Thymus (tissue), 11 donors: ENCODE data around the gene AGPAT4. TPM values are rescaled to one million over a fixed set of nuclear protein-coding genes. Genes with fewer than 3 reads are reported as not detected.

Source experiments
- DNase-seq, 9 donors: peaks; one replicate each; pipeline ENCODE4 v3.0.0-alpha.2; 2013; ENCODE audit warnings: low spot score in 9 of 9, low read depth in 6 of 9, missing footprints in 1 of 9
- H3K27ac ChIP-seq, 2 donors: one replicate each; pipeline ENCODE4 v1.5.1; 2013; ENCODE audit warnings: control low read depth in 1 of 2, low read depth in 1 of 2, low read length in 1 of 2, mild to moderate bottlenecking in 1 of 2, moderate library complexity in 1 of 2
- H3K27me3 ChIP-seq, 2 donors: one replicate each; pipeline ENCODE4 v1.5.1; 2013; ENCODE audit warnings: low read length in 1 of 2; ENCODE audit not compliant: control insufficient read depth in 2 of 2, insufficient read depth in 1 of 2
- H3K36me3 ChIP-seq, 2 donors: one replicate each; pipeline ENCODE4 v1.5.1; 2013; ENCODE audit warnings: low read length in 1 of 2, mild to moderate bottlenecking in 1 of 2, moderate library complexity in 1 of 2; ENCODE audit not compliant: control insufficient read depth in 2 of 2, insufficient read depth in 2 of 2
- H3K4me1 ChIP-seq, 2 donors: one replicate each; pipeline ENCODE4 v1.5.1; 2013; ENCODE audit warnings: low read length in 2 of 2; ENCODE audit not compliant: control insufficient read depth in 2 of 2, insufficient read depth in 2 of 2
- H3K4me3 ChIP-seq, 2 donors: one replicate each; pipeline ENCODE4 v1.5.1; 2013; ENCODE audit warnings: low read length in 2 of 2, control low read depth in 1 of 2, mild to moderate bottlenecking in 1 of 2
- H3K9me3 ChIP-seq, 2 donors: one replicate each; pipeline ENCODE4 v1.5.1; 2013; ENCODE audit warnings: low read length in 1 of 2, mild to moderate bottlenecking in 1 of 2; ENCODE audit not compliant: control insufficient read depth in 2 of 2, insufficient read depth in 1 of 2
- WGBS: extraction: QIAGEN DNeasy Blood & Tissue Kit; methylation state at CpG from one replicate; pipeline ENCODE4 v1.1.7; 2013; 5-methylcytosine and 5-hydroxymethylcytosine counted together
- polyA plus RNA-seq: library from polyadenylated mRNA; stranded (reverse); fragments of 200-250 nt; gene quantifications from one replicate; pipeline ENCODE4 v1.2.3, GENCODE V29; 2013
- total RNA-seq: library from RNA; stranded (reverse); fragments of 120-200 nt; gene quantifications from one replicate; pipeline ENCODE4 v1.2.4, GENCODE V29; 2013
- donor health status: healthy.

AGPAT4 gene
- total and polyA plus RNA-seq, 2 donors: 2.7 to 2.9 TPM

DNA sequence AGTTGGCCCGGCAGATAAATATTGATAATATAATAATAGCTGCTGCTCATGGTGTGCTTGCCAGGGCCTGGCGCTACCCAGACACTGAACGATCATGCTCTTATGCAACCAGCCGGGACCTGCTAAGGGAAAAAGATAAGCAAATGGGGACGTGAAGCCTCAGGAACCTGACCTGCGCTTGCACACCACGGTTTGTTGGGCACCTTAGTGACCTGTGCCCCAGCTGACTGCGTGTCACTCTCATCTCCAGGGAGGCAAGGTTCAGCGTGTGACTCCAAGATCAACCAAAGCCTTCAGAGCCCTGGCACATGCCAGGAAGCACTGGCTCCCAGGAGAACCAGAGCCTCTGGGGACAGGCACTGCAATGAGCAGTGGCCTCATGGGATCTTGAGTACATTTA lies 111.1 kb downstream of the AGPAT4 start:
- WGBS: 97% methylated on average over 9 of the region's 9 CpGs
- DNase-seq: no peak
- Histone ChIP-seq H3K4me3 (no peak overlapping the region), H3K4me1 (no peaks in the 10 kb centered on the region), H3K36me3 (no peaks in the 10 kb centered on the region), H3K27ac (no peak overlapping the region), H3K9me3 (no peaks in the 10 kb centered on the region), H3K27me3 (no peaks in the 10 kb centered on the region)

DNA sequence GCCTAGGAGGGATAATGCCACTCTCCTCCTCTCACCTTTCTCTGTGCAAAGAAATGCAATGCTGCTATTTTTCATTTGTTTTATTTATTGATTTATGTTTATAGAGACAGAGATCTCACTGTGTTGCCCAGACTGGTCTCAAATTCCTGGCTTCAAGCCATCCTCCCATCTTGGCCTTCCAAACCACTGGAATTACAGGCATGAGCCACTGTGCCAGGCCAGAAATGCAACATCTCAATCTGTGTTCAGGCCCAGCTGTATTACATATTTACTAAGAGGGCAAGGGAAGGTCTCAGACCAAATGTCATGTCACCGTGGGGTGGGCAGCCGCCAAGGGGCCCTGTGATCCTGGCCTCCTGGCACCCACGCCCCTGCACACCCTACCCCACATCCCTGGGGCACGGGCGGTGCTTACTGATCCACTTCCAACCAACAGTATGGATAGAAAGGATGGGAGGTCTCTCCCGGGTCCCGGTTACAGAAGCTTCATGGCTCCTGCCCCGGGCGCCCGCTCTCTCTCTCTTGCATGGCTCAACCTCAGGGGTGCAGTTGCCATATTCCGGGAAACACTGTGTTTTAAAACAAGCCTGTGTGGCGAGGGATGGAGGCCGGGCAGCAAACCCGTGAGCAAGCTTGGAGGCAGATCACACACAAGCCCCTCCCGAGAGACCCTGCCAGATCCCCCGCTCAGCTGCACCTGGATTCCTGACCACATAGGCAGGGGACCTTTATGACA lies 111.8 kb downstream of the AGPAT4 start:
- 98% methylated on average over 16 of the region's 16 CpGs for WGBS
- no peak overlapping the region for H3K27ac ChIP-seq
- H3K4me1 ChIP-seq: no peaks in the 10 kb centered on the region
- no peaks in the 10 kb centered on the region for H3K27me3 ChIP-seq
- H3K9me3 ChIP-seq: no peaks in the 10 kb centered on the region
- no peaks in the 10 kb centered on the region for H3K36me3 ChIP-seq
- no peak overlapping the region for H3K4me3 ChIP-seq
- DNase-seq: no peak

DNA sequence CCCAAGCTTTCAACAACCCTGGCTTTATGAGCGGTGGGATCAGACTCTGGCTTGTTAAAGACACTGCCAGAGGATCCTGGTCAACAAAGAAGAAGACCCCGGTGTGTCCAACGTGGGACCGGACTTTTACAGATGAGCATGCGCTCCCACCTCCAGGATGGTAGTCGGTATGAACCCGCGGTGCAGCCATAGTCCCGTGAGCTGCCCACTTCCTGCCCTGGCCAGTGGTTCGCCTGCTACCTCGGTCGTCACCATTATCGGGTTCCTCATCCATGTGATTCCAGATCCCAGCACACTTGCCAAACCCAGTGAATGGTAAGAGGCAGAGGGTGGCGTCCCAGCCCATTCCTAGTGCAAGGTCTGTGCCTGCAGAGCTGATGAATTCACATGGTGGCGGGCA lies 112.7 kb downstream of the AGPAT4 start:
- H3K27me3 ChIP-seq: no peaks in the 10 kb centered on the region
- DNase-seq: no peak
- WGBS: 97% methylated on average over 15 of the region's 15 CpGs
- no peaks in the 10 kb centered on the region for H3K36me3 ChIP-seq
- H3K4me1 ChIP-seq: no peaks in the 10 kb centered on the region
- no peak overlapping the region for H3K4me3 ChIP-seq
- no peaks in the 10 kb centered on the region for H3K9me3 ChIP-seq
- H3K27ac ChIP-seq: no peak overlapping the region

DNA sequence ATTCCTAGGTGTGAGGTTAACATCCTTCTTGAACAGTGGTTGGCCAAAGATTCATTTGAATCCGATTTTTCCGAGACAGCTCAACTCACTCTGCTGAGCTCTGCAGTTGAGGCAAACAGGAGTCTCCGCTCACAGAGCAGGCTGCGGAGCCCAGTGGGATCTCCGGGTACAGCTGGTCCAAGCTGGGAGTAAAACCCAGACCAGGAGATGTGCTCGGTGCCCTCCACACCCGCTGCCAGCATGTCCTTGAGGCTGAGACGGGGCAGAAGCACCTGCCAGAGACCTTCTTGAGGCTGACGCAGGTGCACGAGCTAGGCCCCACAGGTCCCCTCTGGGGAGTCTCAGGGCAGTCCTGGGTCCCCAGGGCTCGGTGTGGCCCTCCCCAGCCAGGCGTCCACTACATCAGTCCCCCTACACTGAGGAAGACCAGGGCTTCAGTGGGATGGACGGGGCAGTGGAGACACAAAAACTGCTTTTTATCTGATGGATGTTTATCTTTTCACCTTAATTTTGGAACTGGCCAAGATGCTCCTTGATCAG lies 119.0 kb downstream of the AGPAT4 start:
- Histone ChIP-seq H3K4me3 (no peak overlapping the region), H3K4me1 (no peaks in the 10 kb centered on the region), H3K36me3 (no peaks in the 10 kb centered on the region), H3K27ac (no peak overlapping the region), H3K9me3 (no peaks in the 10 kb centered on the region), H3K27me3 (no peaks in the 10 kb centered on the region)
- no peak for DNase-seq
- WGBS: 96% methylated on average over 13 of the region's 13 CpGs

DNA sequence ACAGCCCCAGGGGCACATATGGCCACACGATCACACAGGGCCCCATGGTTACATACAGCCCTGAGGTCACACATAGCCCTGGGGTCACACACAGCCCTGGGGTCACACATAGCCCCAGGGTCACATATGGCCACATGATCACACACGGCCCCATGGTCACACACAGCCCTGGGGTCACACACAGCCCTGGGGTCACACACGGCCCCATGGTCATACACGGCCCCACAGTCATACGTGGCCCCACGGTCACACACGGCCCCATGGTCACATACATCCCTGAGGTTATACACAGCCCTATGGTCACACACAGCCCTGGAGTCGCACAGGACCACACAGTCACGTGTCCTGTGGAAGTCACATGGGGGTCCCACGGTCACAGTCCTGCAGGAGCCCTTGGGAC lies 120.1 kb downstream of the AGPAT4 start:
- Histone ChIP-seq H3K4me1 (no peaks in the 10 kb centered on the region), H3K27me3 (no peaks in the 10 kb centered on the region), H3K36me3 (no peaks in the 10 kb centered on the region), H3K9me3 (no peaks in the 10 kb centered on the region), H3K4me3 (no peak overlapping the region), H3K27ac (no peak overlapping the region)
- DNase-seq: no peak
- 97% methylated on average over 10 of the region's 10 CpGs for WGBS

DNA sequence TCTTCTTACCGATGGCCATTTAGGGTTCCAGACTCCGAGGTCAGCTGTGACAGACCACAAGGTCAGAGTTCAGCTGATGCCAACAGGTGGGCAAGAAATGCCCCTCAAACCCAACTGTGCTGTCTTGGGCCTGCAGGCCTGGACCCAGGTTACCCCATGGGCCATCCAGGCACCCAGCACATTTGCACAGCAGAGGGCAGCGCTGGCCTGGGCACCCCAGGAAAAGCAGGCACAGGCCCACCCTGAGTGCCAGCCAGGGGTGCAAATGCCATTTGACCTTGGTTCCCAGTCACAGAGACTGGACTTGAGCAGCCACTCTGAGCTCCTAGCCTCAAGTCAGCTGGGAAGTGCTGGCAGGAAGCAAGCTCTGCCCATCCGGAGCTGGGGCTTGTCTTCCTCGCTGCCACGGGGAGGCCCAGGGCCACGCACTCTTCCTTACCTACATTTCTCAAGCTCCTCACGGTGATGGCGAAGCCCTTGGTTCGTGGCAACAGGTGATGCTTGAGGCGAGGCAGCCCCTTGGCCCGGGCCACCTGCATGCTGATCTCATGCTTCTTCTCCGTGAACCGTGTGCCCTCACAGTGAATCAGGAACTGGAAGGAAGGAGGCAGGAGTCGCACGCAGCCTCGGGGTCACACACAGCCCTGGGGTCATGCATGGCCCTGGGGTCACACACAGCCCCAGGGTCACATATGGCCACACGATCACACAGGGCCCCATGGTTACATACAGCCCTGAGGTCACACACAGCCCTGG lies 120.8 kb downstream of the AGPAT4 start:
- Histone ChIP-seq H3K9me3 (no peaks in the 10 kb centered on the region), H3K27me3 (no peaks in the 10 kb centered on the region), H3K27ac (no peak overlapping the region), H3K4me3 (no peak overlapping the region), H3K36me3 (no peaks in the 10 kb centered on the region), H3K4me1 (no peaks in the 10 kb centered on the region)
- WGBS: 97% methylated on average over 18 of the region's 18 CpGs
- no peak for DNase-seq

DNA sequence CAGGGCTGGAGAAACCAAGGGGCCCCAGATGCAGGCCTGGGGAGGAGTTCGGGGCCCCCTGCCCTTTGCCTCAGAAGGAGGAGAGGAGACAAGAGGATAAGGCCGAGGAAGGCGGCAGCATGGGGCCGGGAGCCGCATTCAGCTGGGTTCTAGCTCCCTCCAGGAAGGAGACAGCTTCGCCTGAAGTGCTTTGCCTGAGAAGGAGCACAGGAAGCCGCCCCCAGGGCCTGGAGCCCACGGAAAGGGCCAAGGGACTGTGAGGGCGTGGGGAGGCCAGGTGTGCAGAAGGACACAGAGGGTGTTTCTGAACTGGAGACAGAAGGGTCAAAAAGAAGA lies 121.4 kb downstream of the AGPAT4 start:
- 93% methylated on average over 9 of the region's 9 CpGs for WGBS
- Histone ChIP-seq H3K27me3 (no peaks in the 10 kb centered on the region), H3K4me1 (no peaks in the 10 kb centered on the region), H3K9me3 (no peaks in the 10 kb centered on the region), H3K27ac (no peak overlapping the region), H3K4me3 (no peak overlapping the region), H3K36me3 (no peaks in the 10 kb centered on the region)
- no peak for DNase-seq

DNA sequence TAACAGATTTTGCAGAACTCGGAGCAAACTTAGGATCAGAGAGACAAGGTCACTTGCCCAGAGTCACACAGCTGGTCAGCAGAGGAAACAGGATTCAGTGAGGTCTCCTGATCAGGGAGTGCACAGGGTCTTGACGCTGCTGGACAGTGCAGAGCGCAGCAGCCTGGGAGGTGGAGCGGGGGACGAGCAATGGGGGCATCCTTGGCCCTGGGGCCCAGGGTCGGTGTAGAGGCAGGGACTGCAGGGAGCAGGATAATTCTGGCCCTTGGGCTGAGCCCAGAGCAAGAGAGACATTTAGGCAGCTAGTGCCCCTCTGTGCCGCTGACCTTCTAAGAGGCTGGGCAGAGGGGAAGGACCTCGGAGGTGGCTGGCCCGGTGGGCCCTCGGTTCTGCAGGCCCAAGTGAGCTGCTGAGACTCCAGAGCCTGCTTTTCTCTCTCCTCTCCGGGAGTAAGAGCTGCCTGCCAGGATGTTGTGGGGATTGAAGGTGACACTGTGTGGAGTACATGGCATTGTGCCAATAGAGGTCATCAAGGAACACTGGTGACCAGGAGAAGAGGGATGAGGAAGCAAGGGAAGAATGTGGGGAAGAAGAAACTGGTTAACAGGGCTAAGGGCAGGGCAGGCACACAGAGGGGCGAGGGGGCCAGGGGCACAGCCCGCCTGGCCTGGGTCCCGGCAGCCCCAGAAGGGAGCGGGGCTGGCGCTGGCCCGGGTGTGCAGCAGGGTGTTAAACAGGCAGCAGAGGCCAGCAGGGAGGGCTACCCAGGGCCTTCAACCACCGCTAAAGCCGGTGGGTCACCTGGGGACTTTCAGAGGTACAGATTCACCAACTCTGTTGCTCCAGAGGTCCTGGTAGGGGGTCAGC lies 122.0 kb downstream of the AGPAT4 start:
- WGBS: 96% methylated on average over 19 of the region's 19 CpGs
- H3K27me3 ChIP-seq: no peaks in the 10 kb centered on the region
- H3K36me3 ChIP-seq: no peaks in the 10 kb centered on the region
- H3K4me1 ChIP-seq: no peaks in the 10 kb centered on the region
- H3K9me3 ChIP-seq: no peaks in the 10 kb centered on the region
- no peak for DNase-seq
- H3K27ac ChIP-seq: no peak overlapping the region
- H3K4me3 ChIP-seq: no peak overlapping the region
